Measurements from ENCODE around the gene SOX10.

SOX10 gene

DNA sequence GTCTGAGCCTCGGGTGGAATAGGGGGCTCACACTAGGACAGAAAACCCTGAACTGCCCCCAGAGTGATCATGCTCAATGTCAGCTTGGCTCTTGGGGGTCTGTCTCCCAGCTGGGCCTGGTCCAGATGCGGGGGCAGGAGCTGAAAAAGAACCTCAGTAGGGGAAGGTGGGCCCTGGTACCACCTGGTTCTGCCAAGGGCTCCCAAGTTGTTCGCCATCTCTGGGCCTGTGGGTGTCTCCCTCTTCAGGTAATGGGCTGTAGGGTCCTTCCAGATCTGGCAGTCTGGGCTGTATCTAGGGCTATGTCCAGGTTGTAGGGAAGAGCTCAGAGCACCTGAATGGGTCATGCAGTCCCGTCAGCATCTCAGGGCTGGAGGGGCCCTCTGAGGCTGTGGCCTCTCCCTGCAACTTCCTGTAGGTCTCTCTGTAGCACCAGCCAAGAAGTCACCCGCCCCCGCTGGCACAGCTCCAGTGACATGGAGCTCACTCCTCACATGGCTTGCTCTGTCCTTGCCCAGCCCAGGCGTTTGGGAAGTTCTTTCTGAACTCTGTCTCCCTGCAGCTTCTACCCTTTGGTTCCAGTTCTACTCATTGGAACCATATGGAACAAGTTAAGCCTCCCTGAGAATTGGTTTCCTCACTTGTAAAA lies 33.0 kb upstream of the SOX10 start:
- Histone ChIP-seq H3K4me2 (ENCODE audit: insufficient read depth, low read length) (no peak overlapping the region), H3K4me3 (ENCODE audit: low read depth in 1 of 2, low read length in 2 of 2) (no peak overlapping the region), H3K27ac (ENCODE audit: low read length) (no peak overlapping the region), H3K9me3 (ENCODE audit: insufficient read depth, low read length, severe bottlenecking) (no peaks in the 10 kb centered on the region), H3K27me3 (ENCODE audit: insufficient read depth, low read length, poor library complexity) (no peaks in the 10 kb centered on the region), H3K79me2 (ENCODE audit: insufficient read depth, low read length) (no peaks in the 10 kb centered on the region), H2AFZ (ENCODE audit: low read depth, low read length) (no peak overlapping the region), H3K9ac (ENCODE audit: low read depth, low read length) (no peak overlapping the region), H3K4me1 (ENCODE audit: insufficient read depth, low read length) (no peaks in the 10 kb centered on the region), H3K36me3 (ENCODE audit: insufficient read depth, low read length) (no peaks in the 10 kb centered on the region), H4K20me1 (ENCODE audit: insufficient read depth, low read length) (no peaks in the 10 kb centered on the region)
- ATAC-seq (ENCODE audit: insufficient read depth, low read depth) = no peak
- TF ChIP-seq EZH2 (IDR thresholded peaks at IDR 0.05; ENCODE audit: borderline replicate concordance, low read depth, low read length, severe bottlenecking) = no peak
- TF ChIP-seq, protein P1, sequence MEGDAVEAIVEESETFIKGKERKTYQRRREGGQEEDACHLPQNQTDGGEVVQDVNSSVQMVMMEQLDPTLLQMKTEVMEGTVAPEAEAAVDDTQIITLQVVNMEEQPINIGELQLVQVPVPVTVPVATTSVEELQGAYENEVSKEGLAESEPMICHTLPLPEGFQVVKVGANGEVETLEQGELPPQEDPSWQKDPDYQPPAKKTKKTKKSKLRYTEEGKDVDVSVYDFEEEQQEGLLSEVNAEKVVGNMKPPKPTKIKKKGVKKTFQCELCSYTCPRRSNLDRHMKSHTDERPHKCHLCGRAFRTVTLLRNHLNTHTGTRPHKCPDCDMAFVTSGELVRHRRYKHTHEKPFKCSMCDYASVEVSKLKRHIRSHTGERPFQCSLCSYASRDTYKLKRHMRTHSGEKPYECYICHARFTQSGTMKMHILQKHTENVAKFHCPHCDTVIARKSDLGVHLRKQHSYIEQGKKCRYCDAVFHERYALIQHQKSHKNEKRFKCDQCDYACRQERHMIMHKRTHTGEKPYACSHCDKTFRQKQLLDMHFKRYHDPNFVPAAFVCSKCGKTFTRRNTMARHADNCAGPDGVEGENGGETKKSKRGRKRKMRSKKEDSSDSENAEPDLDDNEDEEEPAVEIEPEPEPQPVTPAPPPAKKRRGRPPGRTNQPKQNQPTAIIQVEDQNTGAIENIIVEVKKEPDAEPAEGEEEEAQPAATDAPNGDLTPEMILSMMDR (IDR thresholded peaks at IDR 0.05; ENCODE audit: borderline replicate concordance, extremely low read depth, low read length, poor library complexity, severe bottlenecking) = no peak
- peak; percentile 16 for DNase-seq

DNA sequence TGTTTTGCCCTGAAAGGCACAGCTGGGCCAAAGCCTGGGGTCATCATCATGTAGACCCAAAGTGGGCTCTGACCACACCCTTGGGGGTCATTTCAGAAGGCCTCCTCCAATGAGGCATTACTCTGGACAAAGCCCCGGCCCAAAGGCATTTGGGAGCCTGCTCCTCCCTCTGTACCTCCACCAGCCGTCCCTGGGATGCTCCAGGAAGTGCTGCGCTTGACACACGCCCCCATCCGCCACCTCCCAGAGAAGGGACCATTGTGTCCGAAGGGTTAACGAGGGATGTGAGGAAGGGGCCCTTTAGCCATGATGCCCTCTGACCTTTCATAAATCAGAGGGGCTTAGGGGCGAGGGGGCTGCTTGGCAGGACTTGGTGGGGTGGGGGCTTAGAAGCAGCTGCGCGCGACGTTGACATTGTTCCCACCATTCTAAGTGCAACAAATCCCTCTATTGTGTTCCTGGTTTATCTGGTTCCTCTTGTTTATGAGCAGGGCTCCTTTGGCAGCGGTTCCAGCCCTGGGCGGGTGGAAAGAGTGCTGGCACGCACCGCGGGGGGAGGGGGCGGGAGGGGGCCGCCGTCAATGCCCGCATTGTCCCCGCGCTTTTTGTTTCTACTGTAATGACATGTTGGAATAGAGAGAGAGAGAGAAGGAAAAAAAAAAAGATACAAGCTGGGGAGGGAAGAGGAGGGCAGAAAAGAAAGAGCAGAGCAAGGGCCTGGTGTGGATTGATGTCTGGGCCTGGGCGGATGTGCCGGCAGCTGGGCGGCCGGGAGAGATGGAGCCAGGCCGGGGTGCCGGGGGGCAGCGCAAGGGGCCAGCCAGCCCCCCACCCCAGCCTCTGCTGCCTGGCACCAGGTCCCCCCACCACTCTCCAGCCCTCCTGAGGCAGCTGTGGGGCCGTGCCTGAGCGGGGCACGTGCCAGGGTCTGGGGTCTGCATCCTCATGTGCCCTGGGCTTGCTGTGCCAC lies 32.1 kb upstream of the SOX10 start:
- H3K4me1 ChIP-seq (ENCODE audit: insufficient read depth, low read length) = no peaks in the 10 kb centered on the region
- DNase-seq (no peak), ATAC-seq (ENCODE audit: insufficient read depth, low read depth) (no peak)
- H3K27me3 ChIP-seq (ENCODE audit: insufficient read depth, low read length, poor library complexity) = no peaks in the 10 kb centered on the region
- no peak overlapping the region for H3K27ac ChIP-seq (ENCODE audit: low read length)
- H3K4me2 ChIP-seq (ENCODE audit: insufficient read depth, low read length) = no peak overlapping the region
- H3K36me3 ChIP-seq (ENCODE audit: insufficient read depth, low read length) = no peaks in the 10 kb centered on the region
- H3K9me3 ChIP-seq (ENCODE audit: insufficient read depth, low read length, severe bottlenecking) = no peaks in the 10 kb centered on the region
- H3K4me3 ChIP-seq (ENCODE audit: low read depth in 1 of 2, low read length in 2 of 2) = no peak overlapping the region
- no peak overlapping the region for H3K9ac ChIP-seq (ENCODE audit: low read depth, low read length)
- TF ChIP-seq, protein P1 (IDR thresholded peaks at IDR 0.05; ENCODE audit: borderline replicate concordance, extremely low read depth, low read length, poor library complexity, severe bottlenecking) = no peak
- TF ChIP-seq EZH2 (IDR thresholded peaks at IDR 0.05; ENCODE audit: borderline replicate concordance, low read depth, low read length, severe bottlenecking) = no peak
- H2AFZ ChIP-seq (ENCODE audit: low read depth, low read length) = no peak overlapping the region
- H3K79me2 ChIP-seq (ENCODE audit: insufficient read depth, low read length) = no peaks in the 10 kb centered on the region
- no peaks in the 10 kb centered on the region for H4K20me1 ChIP-seq (ENCODE audit: insufficient read depth, low read length)

DNA sequence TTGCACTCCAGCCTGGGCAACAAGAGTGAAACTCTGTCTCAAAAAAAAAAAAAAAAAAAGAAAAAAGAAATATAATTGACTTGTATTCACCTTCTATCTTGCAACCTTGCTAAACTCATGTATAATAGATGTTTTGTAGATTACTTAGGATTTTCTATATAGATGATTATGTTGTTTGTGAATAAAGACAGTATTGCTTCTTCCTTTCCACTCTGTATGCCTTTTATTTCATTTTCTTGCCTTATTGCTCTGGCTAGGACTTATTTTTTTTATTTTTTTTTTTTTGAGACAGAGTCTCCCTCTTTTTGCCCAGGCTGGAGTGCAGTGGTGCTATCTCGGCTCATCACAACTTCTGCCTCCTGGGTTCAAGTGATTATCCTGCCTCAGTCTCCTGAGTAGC lies 29.7 kb upstream of the SOX10 start:
- Histone ChIP-seq H3K4me2 (ENCODE audit: insufficient read depth, low read length) (no peak overlapping the region), H3K9ac (ENCODE audit: low read depth, low read length) (no peak overlapping the region), H2AFZ (ENCODE audit: low read depth, low read length) (no peak overlapping the region), H3K27me3 (ENCODE audit: insufficient read depth, low read length, poor library complexity) (no peaks in the 10 kb centered on the region), H4K20me1 (ENCODE audit: insufficient read depth, low read length) (no peaks in the 10 kb centered on the region), H3K36me3 (ENCODE audit: insufficient read depth, low read length) (no peaks in the 10 kb centered on the region), H3K27ac (ENCODE audit: low read length) (no peak overlapping the region), H3K9me3 (ENCODE audit: insufficient read depth, low read length, severe bottlenecking) (no peaks in the 10 kb centered on the region), H3K4me3 (ENCODE audit: low read depth in 1 of 2, low read length in 2 of 2) (no peak overlapping the region), H3K79me2 (ENCODE audit: insufficient read depth, low read length) (no peaks in the 10 kb centered on the region), H3K4me1 (ENCODE audit: insufficient read depth, low read length) (no peaks in the 10 kb centered on the region)
- no peak for DNase-seq
- no peak for TF ChIP-seq EZH2 (IDR thresholded peaks at IDR 0.05; ENCODE audit: borderline replicate concordance, low read depth, low read length, severe bottlenecking)
- TF ChIP-seq, protein P1 (IDR thresholded peaks at IDR 0.05; ENCODE audit: borderline replicate concordance, extremely low read depth, low read length, poor library complexity, severe bottlenecking) = no peak
- ATAC-seq (ENCODE audit: insufficient read depth, low read depth) = no peak
